ENCODE measurements around the gene BPIFB1.

DNA sequence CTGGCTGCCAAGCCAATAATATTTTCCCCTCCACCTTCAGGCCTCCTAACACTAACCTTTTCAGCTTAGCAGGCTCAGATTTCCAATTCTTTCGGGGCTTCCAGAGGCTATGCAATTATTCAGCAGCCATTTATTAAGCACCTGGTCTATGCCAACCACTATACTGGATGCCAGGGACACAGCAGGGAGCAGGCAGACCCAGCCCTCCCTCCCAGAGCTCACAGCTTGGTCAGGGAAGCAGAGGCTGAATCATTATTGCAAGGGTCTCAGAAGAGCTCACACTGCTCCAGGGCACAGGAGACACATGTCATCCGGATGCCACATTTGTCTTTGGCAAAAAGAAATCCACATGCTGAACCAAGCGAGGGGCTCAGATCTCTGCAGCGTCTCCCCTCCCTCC is 1.3 kb downstream of the BPIFB1 start:
- TF ChIP-seq, protein P1, sequence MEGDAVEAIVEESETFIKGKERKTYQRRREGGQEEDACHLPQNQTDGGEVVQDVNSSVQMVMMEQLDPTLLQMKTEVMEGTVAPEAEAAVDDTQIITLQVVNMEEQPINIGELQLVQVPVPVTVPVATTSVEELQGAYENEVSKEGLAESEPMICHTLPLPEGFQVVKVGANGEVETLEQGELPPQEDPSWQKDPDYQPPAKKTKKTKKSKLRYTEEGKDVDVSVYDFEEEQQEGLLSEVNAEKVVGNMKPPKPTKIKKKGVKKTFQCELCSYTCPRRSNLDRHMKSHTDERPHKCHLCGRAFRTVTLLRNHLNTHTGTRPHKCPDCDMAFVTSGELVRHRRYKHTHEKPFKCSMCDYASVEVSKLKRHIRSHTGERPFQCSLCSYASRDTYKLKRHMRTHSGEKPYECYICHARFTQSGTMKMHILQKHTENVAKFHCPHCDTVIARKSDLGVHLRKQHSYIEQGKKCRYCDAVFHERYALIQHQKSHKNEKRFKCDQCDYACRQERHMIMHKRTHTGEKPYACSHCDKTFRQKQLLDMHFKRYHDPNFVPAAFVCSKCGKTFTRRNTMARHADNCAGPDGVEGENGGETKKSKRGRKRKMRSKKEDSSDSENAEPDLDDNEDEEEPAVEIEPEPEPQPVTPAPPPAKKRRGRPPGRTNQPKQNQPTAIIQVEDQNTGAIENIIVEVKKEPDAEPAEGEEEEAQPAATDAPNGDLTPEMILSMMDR (IDR thresholded peaks at IDR 0.05) = no peak
- no peak for TF ChIP-seq POLR2A (IDR thresholded peaks at IDR 0.05)
